K562 (cell line): ENCODE results near the gene KCTD13. TPM values are rescaled to one million over a fixed set of nuclear protein-coding genes. Genes with fewer than 3 reads are reported as not detected.

Experiments
- CBFA2T3 ChIP-seq: fragments of 450-650 bp; IDR thresholded peaks from 2 replicates; pipeline ENCODE4 v1.6.1; 2017
- E2F5 ChIP-seq: sonication (generic); formaldehyde crosslinking; IDR thresholded peaks from 2 replicates; pipeline ENCODE4 v1.8.0; 2022; ENCODE audit warnings: mild to moderate bottlenecking, missing genetic modification reagents
- EP400 ChIP-seq: fragments of 450-650 bp; IDR thresholded peaks from 2 replicates; pipeline ENCODE4 v1.6.1; 2017; ENCODE audit warnings: antibody characterized with exemption, mild to moderate bottlenecking, moderate library complexity
- FOXM1 ChIP-seq, 2 experiments: fragments of 450-650 bp in 1 of 2; sonication (generic) in 1 of 2; formaldehyde crosslinking in 1 of 2; IDR thresholded peaks; 2 replicates each; pipeline versions ENCODE4 v1.6.1 to v1.9.0; 2017 to 2022; ENCODE audit warnings: low read depth in 2 of 2, mild to moderate bottlenecking in 2 of 2, missing genetic modification reagents in 1 of 2, moderate library complexity in 1 of 2
- GATA2 ChIP-seq: sonication (generic); formaldehyde crosslinking; IDR thresholded peaks from 2 replicates; pipeline ENCODE4 v1.4.0; 2020; ENCODE audit warnings: mild to moderate bottlenecking, missing genetic modification reagents
- ILF3 ChIP-seq: fragments of 450-650 bp; IDR thresholded peaks from 2 replicates; pipeline ENCODE4 v1.6.1; 2018; ENCODE audit warnings: antibody characterized with exemption, mild to moderate bottlenecking, moderate library complexity, borderline replicate concordance
- NELFE ChIP-seq: IDR thresholded peaks from 2 replicates; pipeline ENCODE4 v1.6.1; 2011; ENCODE audit warnings: mild to moderate bottlenecking; ENCODE audit not compliant: insufficient read depth, insufficient read length
- PKNOX1 ChIP-seq: fragments of 450-650 bp; IDR thresholded peaks from 2 replicates; pipeline ENCODE4 v1.6.1; 2016
- POLR2AphosphoS5 ChIP-seq: IDR thresholded peaks from 2 replicates; pipeline ENCODE4 v1.6.1; 2011; ENCODE audit warnings: mild to moderate bottlenecking, low read depth, low read length, moderate library complexity; ENCODE audit not compliant: control insufficient read depth, insufficient read depth
- SMARCA4 ChIP-seq: fragments of 450-650 bp; IDR thresholded peaks from 2 replicates; pipeline ENCODE4 v1.6.1; 2016
- TEAD4 ChIP-seq, 2 experiments: sonication (generic) in 1 of 2; formaldehyde crosslinking in 1 of 2; IDR thresholded peaks; 2 replicates each; pipeline versions ENCODE4 v1.6.1 to v1.8.0; 2012 to 2022; ENCODE audit warnings: borderline replicate concordance in 1 of 2, inconsistent platforms in 1 of 2, low read length in 1 of 2, mild to moderate bottlenecking in 1 of 2, missing genetic modification reagents in 1 of 2
- TRIM24 ChIP-seq, 2 experiments: fragments of 450-650 bp; IDR thresholded peaks; 2 replicates each; pipeline ENCODE4 v1.6.1; 2016
- ZBTB40 ChIP-seq, 2 experiments: fragments of 450-650 bp in 1 of 2; sonication (generic) in 1 of 2; formaldehyde crosslinking in 1 of 2; IDR thresholded peaks; 2 replicates each; pipeline versions ENCODE4 v1.7.1 to v1.9.0; 2016 to 2022; ENCODE audit warnings: inconsistent platforms in 1 of 2, mild to moderate bottlenecking in 1 of 2, missing genetic modification reagents in 1 of 2
- ZBTB8A ChIP-seq: fragments of 450-650 bp; IDR thresholded peaks from 2 replicates; pipeline ENCODE4 v1.6.1; 2018; ENCODE audit warnings: mild to moderate bottlenecking, moderate library complexity; ENCODE audit not compliant: partially characterized antibody
- ZFPM2 ChIP-seq: fragments of 250-450 bp; sonication (Bioruptor Pico); IDR thresholded peaks from 2 replicates; pipeline ENCODE4 v1.5.1; 2022; ENCODE audit warnings: mild to moderate bottlenecking
- ZNF121 ChIP-seq: sonication (generic); formaldehyde crosslinking; conservative IDR thresholded peaks from 2 replicates; pipeline ENCODE4 v1.8.0; 2022; ENCODE audit warnings: missing genetic modification reagents
- ZNF384 ChIP-seq: IDR thresholded peaks from 2 replicates; pipeline ENCODE4 v1.6.1; 2012; ENCODE audit warnings: low read depth, low read length, improper control_type of control experiment
- ZNF583 ChIP-seq: fragments of 250-450 bp; sonication (Bioruptor Pico); IDR thresholded peaks from 2 replicates; pipeline ENCODE4 v1.4.0; 2020
- ZNF699 ChIP-seq: fragments of 250-450 bp; sonication (Bioruptor Pico); IDR thresholded peaks from 2 replicates; pipeline ENCODE4 v1.8.0; 2021; ENCODE audit warnings: mild to moderate bottlenecking, moderate library complexity; ENCODE audit not compliant: insufficient replicate concordance
- polyA plus RNA-seq, 8 experiments: library from polyadenylated mRNA; depleted of rRNA in 4 of 8; stranded (reverse) in 5 of 8; unstranded in 3 of 8; fragments of >200 nt; fragmentation: Nextera tagmentation in 2 of 8; fragmentation: Illumina TruSeq in 1 of 8; extraction: Ambion mirVana in 2 of 8; extraction: Trizol in 1 of 8; gene quantifications; 2 replicates each; pipeline versions ENCODE4 v1.2.1 to v1.2.3, GENCODE V29; 2011 to 2014; ENCODE audit warnings: inconsistent platforms in 1 of 8, missing spikeins in 1 of 8
- total RNA-seq, 7 experiments: library from RNA; depleted of rRNA in 6 of 7; stranded (reverse); fragments of >200 nt in 6 of 7; fragmentation: Illumina TruSeq in 2 of 7; extraction: Trizol in 2 of 7; gene quantifications; 2 replicates each; pipeline versions ENCODE4 v1.2.1 to v1.2.3, GENCODE V29; 2011 to 2021; ENCODE audit warnings: low replicate concordance in 1 of 7

Gene KCTD13
- total and polyA plus RNA-seq, 9 of the 15 experiments (the other 6 are each of a cell fraction or from before 2014, with no cell fraction given): 1.0 to 20.6 (median 9.8) TPM

GRCh38 chr16:29893553-29893952, 32.5 kb downstream of the KCTD13 start (continued):
- no peak for TF ChIP-seq ZBTB40 (IDR thresholded peaks at IDR 0.05)
- no peak for TF ChIP-seq ZBTB40 (CRISPR knock-in tag; IDR thresholded peaks at IDR 0.05)
- TF ChIP-seq ZNF121 (CRISPR knock-in tag): peak; percentile 38; the same call in 1 of the 2 replicates
- TF ChIP-seq ZNF384: peak; percentile 96
- no peak for TF ChIP-seq EP400
- TF ChIP-seq TRIM24 (IDR thresholded peaks at IDR 0.05): peak in 1 of 2 experiments; percentile 47; a peak in 1 of 4 replicates
- TF ChIP-seq ZNF583 (CRISPR knock-in tag): no peak
- TF ChIP-seq ZFPM2 (CRISPR knock-in tag): no peak
- TF ChIP-seq ZBTB8A: no peak
- peak; percentile 66 for TF ChIP-seq POLR2AphosphoS5
- peak; percentile 86 for TF ChIP-seq TEAD4 (IDR thresholded peaks at IDR 0.05; ENCODE audit: low read length)
- no peak for TF ChIP-seq TEAD4 (CRISPR knock-in tag; IDR thresholded peaks at IDR 0.05; ENCODE audit: borderline replicate concordance)
- no peak for TF ChIP-seq E2F5
- no peak for TF ChIP-seq ZNF699 (CRISPR knock-in tag)
- TF ChIP-seq PKNOX1: peak; percentile 78
- peak; percentile 69 for TF ChIP-seq FOXM1 (IDR thresholded peaks at IDR 0.05; ENCODE audit: low read depth)
- TF ChIP-seq FOXM1 (CRISPR knock-in tag; IDR thresholded peaks at IDR 0.05; ENCODE audit: low read depth): no peak
- TF ChIP-seq CBFA2T3: peak; percentile 93
- TF ChIP-seq GATA2 (CRISPR knock-in tag): peak; percentile 53; the same call in 1 of the 2 replicates
- no peak for TF ChIP-seq ILF3
- peak; percentile 79 for TF ChIP-seq SMARCA4
- TF ChIP-seq NELFE: no peak
